IMR-90 (cell line): ENCODE results near the gene RNF225. TPM values are rescaled to one million over a fixed set of nuclear protein-coding genes. Genes with fewer than 3 reads are reported as not detected.
A peak's percentile ranks its signal among the peaks of the same experiment; 100 is the strongest.

ENCODE experiments used
- ATAC-seq: fragments of 200-7000 bp; cut with Tn5 transposase; 2 replicates; pipeline ENCODE4 v1.9.1; 2020; ENCODE audit warnings: low read depth, mild to moderate bottlenecking, moderate library complexity
- BruUV-seq: library from RNA; stranded (reverse); fragments of 400-500 nt; replicated peaks from 2 replicates; lab custom pipeline; 2021; lab: Mats Ljungman, UMichigan
- CTCF ChIA-PET: fragments of 300-600 bp; formaldehyde crosslinking; extraction: SDS; loops from one replicate; lab custom pipeline; 2021; ENCODE audit warnings: antibody characterized with exemption; lab: Yijun Ruan, JAX
- POLR2A ChIA-PET: fragments of 300-600 bp; sonication (Branson Sonifier 250); formaldehyde crosslinking; loops from one replicate; lab custom pipeline; 2022; ENCODE audit warnings: antibody characterized with exemption; ENCODE audit not compliant: unreplicated experiment; lab: Charles Lee
- DNase-seq: peaks from one replicate; pipeline ENCODE4 v3.0.0; 2013
- H2AFZ ChIP-seq: replicated peaks from 2 replicates; pipeline ENCODE3; 2013; ENCODE audit warnings: low read length, mild to moderate bottlenecking; ENCODE audit not compliant: poor library complexity
- H2AK5ac ChIP-seq: 2 replicates; pipeline ENCODE4 v1.6.1; 2013; ENCODE audit warnings: low read depth, low read length, inconsistent platforms
- H2AK9ac ChIP-seq: replicated peaks from 2 replicates; pipeline ENCODE3; 2013; ENCODE audit warnings: mild to moderate bottlenecking, low read depth, low read length, moderate library complexity; ENCODE audit not compliant: poor library complexity
- H2BK120ac ChIP-seq: 2 replicates; pipeline ENCODE4 v1.6.1; 2013; ENCODE audit warnings: low read depth, low read length, inconsistent platforms
- H2BK15ac ChIP-seq: 3 replicates; pipeline ENCODE4 v1.6.1; 2013; ENCODE audit warnings: low read depth, low read length, inconsistent platforms
- H2BK20ac ChIP-seq: 2 replicates; pipeline ENCODE4 v1.6.1; 2013; ENCODE audit warnings: low read depth, mild to moderate bottlenecking, inconsistent platforms, low read length, moderate library complexity
- H2BK5ac ChIP-seq: 2 replicates; pipeline ENCODE4 v1.6.1; 2013; ENCODE audit warnings: mild to moderate bottlenecking, low read depth, low read length, inconsistent platforms; ENCODE audit not compliant: poor library complexity, severe bottlenecking
- H3K14ac ChIP-seq: replicated peaks from 2 replicates; pipeline ENCODE4 v1.6.1; 2013; ENCODE audit warnings: low read depth, low read length, inconsistent platforms
- H3K18ac ChIP-seq: 2 replicates; pipeline ENCODE4 v1.6.1; 2013; ENCODE audit warnings: low read depth, low read length, control low read depth
- H3K23ac ChIP-seq: 2 replicates; pipeline ENCODE4 v1.6.1; 2013; ENCODE audit warnings: low read depth, low read length, inconsistent platforms
- H3K27ac ChIP-seq: 2 replicates; pipeline ENCODE4 v1.5.1; 2013; ENCODE audit warnings: mild to moderate bottlenecking, control low read depth, low read length; ENCODE audit not compliant: insufficient read depth
- H3K27me3 ChIP-seq: 2 replicates; pipeline ENCODE4 v1.6.1; 2013; ENCODE audit warnings: low read length; ENCODE audit not compliant: control insufficient read depth, insufficient read depth
- H3K36me3 ChIP-seq: 2 replicates; pipeline ENCODE4 v1.6.1; 2013; ENCODE audit warnings: low read length, mixed read lengths; ENCODE audit not compliant: control insufficient read depth, insufficient read depth
- H3K4ac ChIP-seq: 2 replicates; pipeline ENCODE4 v1.6.1; 2013; ENCODE audit warnings: low read depth, low read length, inconsistent platforms
- H3K4me1 ChIP-seq: 2 replicates; pipeline ENCODE4 v1.6.1; 2013; ENCODE audit warnings: low read length, mixed read lengths; ENCODE audit not compliant: control insufficient read depth, insufficient read depth
- H3K4me2 ChIP-seq: 2 replicates; pipeline ENCODE4 v1.6.1; 2013; ENCODE audit warnings: low read depth, mild to moderate bottlenecking, control low read depth, low read length, moderate library complexity
- H3K4me3 ChIP-seq: 2 replicates; pipeline ENCODE4 v1.5.1; 2013; ENCODE audit warnings: low read depth, mild to moderate bottlenecking, control low read depth, low read length, moderate library complexity; ENCODE audit not compliant: insufficient read depth
- H3K56ac ChIP-seq: 2 replicates; pipeline ENCODE4 v1.6.1; 2013; ENCODE audit warnings: low read length, inconsistent platforms; ENCODE audit not compliant: insufficient read depth; ENCODE audit errors: extremely low read depth
- H3K79me1 ChIP-seq, 2 experiments: 2 replicates each; pipeline ENCODE4 v1.6.1; 2013; ENCODE audit warnings: low read length in 2 of 2, inconsistent platforms in 1 of 2, low read depth in 1 of 2
- H3K9ac ChIP-seq: 2 replicates; pipeline ENCODE4 v1.6.1; 2013; ENCODE audit warnings: low read depth, low read length, control low read depth
- H3K9me1 ChIP-seq: 2 replicates; pipeline ENCODE4 v1.6.1; 2013; ENCODE audit warnings: low read length, inconsistent platforms; ENCODE audit not compliant: insufficient read depth
- H3K9me3 ChIP-seq: 2 replicates; pipeline ENCODE4 v1.6.1; 2013; ENCODE audit warnings: low read length; ENCODE audit not compliant: control insufficient read depth, insufficient read depth
- H4K20me1 ChIP-seq: 2 replicates; pipeline ENCODE4 v1.6.1; 2013; ENCODE audit warnings: low read length, inconsistent platforms; ENCODE audit not compliant: insufficient read depth
- H4K5ac ChIP-seq: 2 replicates; pipeline ENCODE4 v1.6.1; 2013; ENCODE audit warnings: mild to moderate bottlenecking, low read depth, low read length, control low read depth
- H4K8ac ChIP-seq, 2 experiments: 2 replicates each; pipeline ENCODE4 v1.6.1; 2013; ENCODE audit warnings: low read depth in 2 of 2, low read length in 2 of 2, control low read depth in 1 of 2, inconsistent platforms in 1 of 2
- H4K91ac ChIP-seq: 2 replicates; pipeline ENCODE4 v1.6.1; 2013; ENCODE audit warnings: low read depth, low read length, inconsistent platforms; ENCODE audit not compliant: insufficient read depth
- BHLHE40 ChIP-seq: fragments of 150-350 bp; IDR thresholded peaks from 2 replicates; pipeline ENCODE4 v1.6.1; 2016; ENCODE audit warnings: mild to moderate bottlenecking, low read depth, low read length
- CEBPB ChIP-seq: IDR thresholded peaks from 2 replicates; pipeline ENCODE4 v1.6.1; 2012; ENCODE audit warnings: low read depth, low read length, improper control_type of control experiment
- CTCF ChIP-seq: conservative IDR thresholded peaks from 2 replicates; pipeline ENCODE4 v1.5.1; 2012; ENCODE audit warnings: mild to moderate bottlenecking, low read depth, low read length, improper control_type of control experiment
- FOS ChIP-seq: fragments of 150-350 bp; IDR thresholded peaks from 2 replicates; pipeline ENCODE4 v1.6.1; 2016; ENCODE audit warnings: low read depth, low read length
- SMC3 ChIP-seq: fragments of 150-350 bp; IDR thresholded peaks from 2 replicates; pipeline ENCODE4 v1.6.1; 2016; ENCODE audit warnings: low read depth, mild to moderate bottlenecking, antibody characterized with exemption, low read length, moderate library complexity
- dilution Hi-C: fragments of 300-500 bp; cut with HindIII; formaldehyde crosslinking; loops from one replicate; pipeline ENCODE4 v1.14.3; 2018; ENCODE audit warnings: low sequenced_read_pairs; ENCODE audit not compliant: unreplicated experiment
- in situ Hi-C: fragments of 300-500 bp; cut with MboI; formaldehyde crosslinking; loops from 3 replicates; pipeline ENCODE4 v1.14.3; 2019; ENCODE audit warnings: low sequenced_read_pairs, inconsistent platforms, mixed read lengths
- intact Hi-C: fragments of 100-400 bp; cut with micrococcal nuclease; formaldehyde crosslinking; loops from 2 replicates; pipeline ENCODE4 v1.10.0; 2022
- polyA plus RNA-seq, 3 experiments: library from polyadenylated mRNA; depleted of rRNA; stranded (reverse); fragments of >200 nt; gene quantifications; 2 replicates each; pipeline ENCODE4 v1.2.3, GENCODE V29; 2012; ENCODE audit warnings: low replicate concordance in 1 of 3
- total RNA-seq: library from RNA; depleted of rRNA; stranded (reverse); fragments of >200 nt; gene quantifications from 2 replicates; pipeline ENCODE4 v1.2.3, GENCODE V29; 2012

The RNF225 gene
- total and polyA plus RNA-seq, 2 of the 4 experiments (the other 2 are of a cell fraction) = 0.10 TPM; not detected in 1

- Histone ChIP-seq H3K14ac (no peak overlapping the region), H2BK20ac (no peak overlapping the region), H2AFZ (no peak overlapping the region), H2BK15ac (no peak overlapping the region), H3K9ac (no peak overlapping the region), H3K9me3 (peaks cover 81% of the 10 kb centered on the region), H4K5ac (no peak overlapping the region), H3K56ac (no peak overlapping the region), H4K91ac (no peak overlapping the region), H2BK120ac (no peak overlapping the region), H2AK5ac (no peak overlapping the region), H3K36me3 (peaks cover 37% of the 10 kb centered on the region), H3K79me1 (peaks cover 0 to 4% of the 10 kb centered on the region in 2 experiments; a peak in 1 of 4 replicates), H2AK9ac (no peak overlapping the region), H2BK5ac (no peak overlapping the region), H3K4ac (no peak overlapping the region), H3K27ac (no peak overlapping the region), H3K4me3 (no peak overlapping the region), H3K23ac (no peak overlapping the region), H3K9me1 (no peaks in the 10 kb centered on the region), H3K4me1 (no peaks in the 10 kb centered on the region), H4K20me1 (no peaks in the 10 kb centered on the region), H3K4me2 (no peak overlapping the region), H4K8ac (no peak overlapping the region), H3K27me3 (no peaks in the 10 kb centered on the region), H3K18ac (no peak overlapping the region)
- dilution Hi-C loops = no loop called here
- in situ Hi-C loops = no loop called here
- intact Hi-C loops = no loop called here
- no TSS peak for BruUV-seq
- ATAC-seq (peak; percentile 40; the same call in 1 of the 2 replicates), DNase-seq (peak; percentile 26)
- POLR2A ChIA-PET = no interaction called here
- CTCF ChIA-PET = no interaction called here
- TF ChIP-seq FOS = no peak
- no peak for TF ChIP-seq SMC3
- no peak for TF ChIP-seq BHLHE40
- TF ChIP-seq CTCF = no peak
- TF ChIP-seq CEBPB = peak; percentile 15; the same call in 1 of the 2 replicates
Measured at GRCh38 chr19:58429745-58430144, 34.3 kb downstream of the RNF225 start.
